Measurements from ENCODE around the gene ZNF662. TPM values are rescaled to one million over a fixed set of nuclear protein-coding genes. Genes with fewer than 3 reads are reported as not detected.

Gene ZNF662
- total RNA-seq, 1 donor from 2014 or later: not detected

DNA sequence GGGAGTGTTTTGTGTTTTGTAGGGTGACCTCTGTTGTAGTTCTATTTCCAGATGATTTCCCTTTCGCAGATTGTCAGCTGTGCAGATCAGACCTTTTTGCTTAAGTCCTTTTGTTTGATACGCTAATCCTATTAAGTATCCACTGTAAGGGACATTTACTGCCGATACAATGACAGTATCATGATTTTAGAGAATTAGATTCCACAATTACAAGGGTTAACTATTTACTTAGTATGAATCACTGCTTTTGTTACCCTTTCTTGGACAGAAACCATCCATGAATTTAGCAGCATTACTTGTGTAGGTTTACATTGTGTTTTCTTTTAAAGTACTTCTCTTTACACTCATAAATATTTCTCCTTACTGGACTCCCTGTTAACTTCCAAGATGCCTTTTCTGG lies 31.4 kb downstream of the ZNF662 start:
- H3K4me3 Mint-ChIP-seq: no peak overlapping the region

GRCh38 chr3:42942693-42943092 lies 36.8 kb downstream of the ZNF662 start:
- Mint-ChIP-seq H3K4me1 (ENCODE audit: unreplicated experiment) (no peaks in the 10 kb centered on the region), H3K27ac (no peak overlapping the region), H3K9me3 (no peaks in the 10 kb centered on the region), H3K4me3 (no peak overlapping the region), H3K36me3 (no peaks in the 10 kb centered on the region), H3K27me3 (no peaks in the 10 kb centered on the region)
- no peak for DNase-seq (ENCODE audit: extremely low spot score, unreplicated experiment)
- no peak for TF ChIP-seq CTCF (conservative IDR thresholded peaks at IDR 0.05)

More for the DNA sequence above, 31.4 kb downstream of the ZNF662 start:
- DNase-seq (ENCODE audit: extremely low spot score, unreplicated experiment): no peak
- Mint-ChIP-seq H3K4me1 (ENCODE audit: unreplicated experiment) (no peaks in the 10 kb centered on the region), H3K36me3 (no peaks in the 10 kb centered on the region), H3K27ac (no peak overlapping the region), H3K9me3 (no peaks in the 10 kb centered on the region), H3K27me3 (no peaks in the 10 kb centered on the region)
- no peak for TF ChIP-seq CTCF (conservative IDR thresholded peaks at IDR 0.05)

DNA sequence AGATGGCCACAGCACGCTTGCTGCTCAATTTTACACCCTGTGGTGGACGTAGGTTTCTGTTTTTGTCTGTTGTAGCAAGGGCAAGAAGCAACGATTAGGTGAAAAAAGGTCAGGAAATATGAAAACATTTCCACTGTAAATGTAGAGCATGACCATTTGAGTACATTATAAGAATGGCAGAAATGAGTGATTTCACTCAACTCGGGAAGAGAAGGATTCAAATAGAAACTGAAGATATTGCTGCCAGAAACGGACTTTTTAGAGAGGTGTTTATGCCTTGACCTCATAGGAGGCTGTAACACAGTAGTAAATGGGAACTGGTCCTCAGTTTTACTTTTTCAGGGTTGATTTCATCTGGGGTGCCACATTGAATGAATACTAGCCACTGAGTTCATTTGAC lies 40.1 kb downstream of the ZNF662 start:
- no peak for DNase-seq (ENCODE audit: extremely low spot score, unreplicated experiment)
- Mint-ChIP-seq H3K4me3 (no peak overlapping the region), H3K36me3 (no peaks in the 10 kb centered on the region), H3K4me1 (ENCODE audit: unreplicated experiment) (no peaks in the 10 kb centered on the region), H3K27me3 (peaks cover 13% of the 10 kb centered on the region), H3K9me3 (no peaks in the 10 kb centered on the region), H3K27ac (no peak overlapping the region)
- TF ChIP-seq CTCF (conservative IDR thresholded peaks at IDR 0.05): no peak

GRCh38 chr3:42957573-42957972 lies 51.6 kb downstream of the ZNF662 start:
- peaks cover 29% of the 10 kb centered on the region for H3K27me3 Mint-ChIP-seq
- DNase-seq (ENCODE audit: extremely low spot score, unreplicated experiment): no peak
- no peak overlapping the region for H3K4me3 Mint-ChIP-seq
- TF ChIP-seq CTCF (conservative IDR thresholded peaks at IDR 0.05): peak; percentile 33
- no peak overlapping the region for H3K27ac Mint-ChIP-seq
- H3K36me3 Mint-ChIP-seq: no peaks in the 10 kb centered on the region
- H3K4me1 Mint-ChIP-seq (ENCODE audit: unreplicated experiment): no peaks in the 10 kb centered on the region
- H3K9me3 Mint-ChIP-seq: no peaks in the 10 kb centered on the region

GRCh38 chr3:42960282-42960681 lies 54.3 kb downstream of the ZNF662 start:
- no peak for TF ChIP-seq CTCF (conservative IDR thresholded peaks at IDR 0.05)
- Mint-ChIP-seq H3K9me3 (no peaks in the 10 kb centered on the region), H3K4me1 (ENCODE audit: unreplicated experiment) (no peaks in the 10 kb centered on the region), H3K36me3 (no peaks in the 10 kb centered on the region), H3K27ac (no peak overlapping the region), H3K4me3 (no peak overlapping the region), H3K27me3 (peaks cover 44% of the 10 kb centered on the region)
- no peak for DNase-seq (ENCODE audit: extremely low spot score, unreplicated experiment)

DNA sequence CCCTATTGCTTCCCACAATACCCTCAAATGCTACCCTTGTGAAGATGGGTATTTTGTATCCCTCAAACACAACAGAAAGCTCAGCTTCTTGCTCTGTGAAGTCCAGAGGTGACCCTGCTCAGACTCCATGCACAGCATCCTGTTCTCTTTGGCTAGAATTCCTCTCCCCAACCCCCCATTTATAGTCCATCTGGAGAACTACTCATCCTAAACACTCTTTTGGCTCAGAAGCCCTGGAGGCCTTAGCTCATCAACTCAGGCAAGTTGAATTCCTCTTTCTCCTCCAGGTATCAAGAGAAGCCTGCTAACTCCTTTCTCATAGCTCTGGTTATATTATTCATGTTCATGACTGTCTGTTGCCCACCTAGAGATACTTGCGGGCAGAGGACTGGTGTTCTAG lies 54.8 kb downstream of the ZNF662 start:
- Mint-ChIP-seq H3K27ac (no peak overlapping the region), H3K36me3 (no peaks in the 10 kb centered on the region), H3K4me1 (ENCODE audit: unreplicated experiment) (no peaks in the 10 kb centered on the region), H3K9me3 (no peaks in the 10 kb centered on the region), H3K27me3 (peaks cover 46% of the 10 kb centered on the region), H3K4me3 (no peak overlapping the region)
- DNase-seq (ENCODE audit: extremely low spot score, unreplicated experiment): no peak
- no peak for TF ChIP-seq CTCF (conservative IDR thresholded peaks at IDR 0.05)
